Esophagus squamous epithelium (tissue), 5 donors: ENCODE measurements around the gene SLC39A1. TPM values are rescaled to one million over a fixed set of nuclear protein-coding genes. Genes with fewer than 3 reads are reported as not detected.
A peak's percentile ranks its signal among the peaks of the same experiment; 100 is the strongest.

Experiments
- DNase-seq: peaks from one replicate; lab custom pipeline; 2025; lab: John Stamatoyannopoulos, UW
- H3K27ac ChIP-seq, 4 donors: fragments of 200-600 bp; sonication (generic); one replicate each; pipeline ENCODE4 v1.5.1; 2016 to 2019; ENCODE audit warnings: mild to moderate bottlenecking in 1 of 4
- H3K27me3 ChIP-seq, 4 donors: fragments of 200-600 bp; sonication (generic); 1 replicate in 3 of 4; 2 replicates in 1 of 4; pipeline versions ENCODE4 v1.5.1 to v1.6.0; 2017 to 2021; ENCODE audit warnings: antibody characterized with exemption in 1 of 4
- H3K36me3 ChIP-seq, 3 donors: fragments of 200-600 bp; sonication (generic); one replicate each; pipeline ENCODE4 v1.5.1; 2016 to 2019
- H3K4me1 ChIP-seq, 3 donors: fragments of 200-600 bp; sonication (generic); one replicate each; pipeline ENCODE4 v1.5.1; 2017 to 2019
- H3K4me3 ChIP-seq, 4 donors: fragments of 200-600 bp; sonication (generic); 1 replicate in 3 of 4; 2 replicates in 1 of 4; pipeline ENCODE4 v1.5.1; 2016 to 2019; ENCODE audit warnings: mild to moderate bottlenecking in 2 of 4, moderate library complexity in 1 of 4
- H3K9me3 ChIP-seq, 3 donors: fragments of 200-600 bp; sonication (generic); one replicate each; pipeline ENCODE4 v1.5.1; 2016 to 2019
- CTCF ChIP-seq, 6 experiments: fragments of 450-650 bp in 4 of 6; fragments of 200-600 bp in 2 of 6; sonication (generic) in 2 of 6; IDR thresholded peaks; one replicate each; pipeline ENCODE4 v1.5.1; 2016 to 2019; ENCODE audit warnings: antibody characterized with exemption in 6 of 6, mild to moderate bottlenecking in 4 of 6, moderate library complexity in 4 of 6
- POLR2A ChIP-seq, 4 donors: fragments of 450-650 bp; IDR thresholded peaks; one replicate each; pipeline ENCODE4 v1.6.1; 2017; ENCODE audit warnings: antibody characterized with exemption in 4 of 4, mild to moderate bottlenecking in 4 of 4, moderate library complexity in 3 of 4
- WGBS, 2 donors: methylation state at CpG; one replicate each; pipeline ENCODE4 v1.1.5; 2018; 5-methylcytosine and 5-hydroxymethylcytosine counted together
- intact Hi-C: fragments of 100-400 bp; cut with DNase I; formaldehyde crosslinking; loops from one replicate; pipeline ENCODE4 v1.15.0; 2022
- total RNA-seq, 4 donors: library from RNA; depleted of rRNA; stranded (reverse); fragments of >200 nt; gene quantifications; one replicate each; pipeline ENCODE4 v1.1.0, GENCODE V29; 2016
- donor health status: DM: yes; HTN: yes; CAD: no.

SLC39A1 gene
- total RNA-seq, 4 donors from 2014 or later: 42.5 to 74.2 (median 58.8) TPM

GRCh38 chr1:153973071-153973470 lies 9.7 kb upstream of the SLC39A1 start:
- H3K27me3 ChIP-seq: no peaks in the 10 kb centered on the region
- H3K36me3 ChIP-seq: peaks cover 8 to 40% (median 14%) of the 10 kb centered on the region in 3 donors

GRCh38 chr1:153970346-153970745 lies 7.0 kb upstream of the SLC39A1 start:
- intact Hi-C loops: no loop called here
- no peak overlapping the region for H3K27ac ChIP-seq
- no peaks in the 10 kb centered on the region for H3K27me3 ChIP-seq
- H3K9me3 ChIP-seq: no peaks in the 10 kb centered on the region
- H3K4me1 ChIP-seq: peaks cover 11 to 33% (median 19%) of the 10 kb centered on the region in 3 donors
- H3K4me3 ChIP-seq: no peak overlapping the region
- TF ChIP-seq CTCF (IDR thresholded peaks at IDR 0.05): no peak
- no peak for TF ChIP-seq POLR2A (IDR thresholded peaks at IDR 0.05)
- H3K36me3 ChIP-seq: peaks cover 8 to 30% (median 11%) of the 10 kb centered on the region in 3 donors
- no peak for DNase-seq
- WGBS, 2 donors: 84 to 87% methylated on average over 2 of the region's 2 CpGs

More at GRCh38 chr1:153973071-153973470, 9.7 kb upstream of the SLC39A1 start:
- H3K4me3 ChIP-seq: no peak overlapping the region
- H3K27ac ChIP-seq: no peak overlapping the region
- H3K9me3 ChIP-seq: no peaks in the 10 kb centered on the region
- intact Hi-C loops: no loop called here
- DNase-seq: no peak
- H3K4me1 ChIP-seq: peaks cover 0 to 31% (median 23%) of the 10 kb centered on the region in 3 donors
- WGBS, 2 donors: 92 to 93% methylated on average over 3 of the region's 3 CpGs
- no peak for TF ChIP-seq POLR2A (IDR thresholded peaks at IDR 0.05)
- TF ChIP-seq CTCF (IDR thresholded peaks at IDR 0.05): no peak

GRCh38 chr1:153968972-153969371 lies 5.6 kb upstream of the SLC39A1 start:
- H3K4me1 ChIP-seq: peaks cover 11 to 45% (median 26%) of the 10 kb centered on the region in 3 donors
- intact Hi-C loops: no loop called here
- DNase-seq: no peak
- peak overlapping the region in 2 of 4 donors; percentile 56 to 77 for H3K4me3 ChIP-seq
- 100% methylated on average over 1 of the region's 2 CpGs; no CpG with 5 or more reads in 1 of the 2 donors for WGBS, 2 donors
- H3K27me3 ChIP-seq: no peaks in the 10 kb centered on the region
- peaks cover 0 to 17% (median 3%) of the 10 kb centered on the region in 3 donors for H3K36me3 ChIP-seq
- no peak for TF ChIP-seq CTCF (IDR thresholded peaks at IDR 0.05)
- no peak for TF ChIP-seq POLR2A (IDR thresholded peaks at IDR 0.05)
- H3K27ac ChIP-seq: peak overlapping the region in 2 of 4 donors; percentile 92 to 93
- no peaks in the 10 kb centered on the region for H3K9me3 ChIP-seq

- Histone ChIP-seq H3K27me3 (no peaks in the 10 kb centered on the region), H3K4me1 (peaks cover 11 to 49% (median 26%) of the 10 kb centered on the region in 3 donors), H3K27ac (peak overlapping the region; percentile 92 to 93 (median 92)), H3K4me3 (peak overlapping the region; percentile 53 to 77 (median 60)), H3K36me3 (peaks cover 0 to 11% (median 0%) of the 10 kb centered on the region in 3 donors), H3K9me3 (no peaks in the 10 kb centered on the region)
- WGBS, 2 donors: 22 to 44% methylated on average over 7 to 9 of the region's 13 CpGs
- no peak for DNase-seq
- intact Hi-C loops: no loop called here
- TF ChIP-seq CTCF (IDR thresholded peaks at IDR 0.05): no peak
- no peak for TF ChIP-seq POLR2A (IDR thresholded peaks at IDR 0.05)
Measured at GRCh38 chr1:153968408-153968807, 5.1 kb upstream of the SLC39A1 start.

- Histone ChIP-seq H3K27me3 (no peaks in the 10 kb centered on the region), H3K36me3 (peaks cover 0 to 7% (median 0%) of the 10 kb centered on the region in 3 donors), H3K4me1 (peaks cover 11 to 50% (median 26%) of the 10 kb centered on the region in 3 donors), H3K4me3 (peak overlapping the region; percentile 53 to 77 (median 60)), H3K27ac (peak overlapping the region; percentile 92 to 93 (median 92)), H3K9me3 (no peaks in the 10 kb centered on the region)
- intact Hi-C loops: no loop called here
- no peak for DNase-seq
- 0 to 6% methylated on average over 8 of the region's 8 CpGs for WGBS, 2 donors
- TF ChIP-seq CTCF (IDR thresholded peaks at IDR 0.05): no peak
- TF ChIP-seq POLR2A (IDR thresholded peaks at IDR 0.05): no peak
Measured at GRCh38 chr1:153968000-153968363, 4.6 kb upstream of the SLC39A1 start.
